Liver (tissue), 9 donors: ENCODE measurements around the gene PGAM5. TPM values are rescaled to one million over a fixed set of nuclear protein-coding genes. Genes with fewer than 3 reads are reported as not detected.

Experiments used
- DNase-seq: peaks from one replicate; pipeline ENCODE4 v3.0.0-alpha.2; 2017; ENCODE audit warnings: low spot score
- H3K27ac ChIP-seq, 2 donors: one replicate each; pipeline ENCODE4 v1.7.0; 2013; ENCODE audit warnings: inconsistent platforms in 2 of 2, low read length in 2 of 2, control low read depth in 1 of 2, low read depth in 1 of 2, mild to moderate bottlenecking in 1 of 2
- H3K27me3 ChIP-seq, 4 donors: one replicate each; pipeline versions ENCODE4 v1.6.1 to v1.7.0; 2013; ENCODE audit warnings: low read length in 3 of 4, inconsistent platforms in 1 of 4, mild to moderate bottlenecking in 1 of 4, moderate library complexity in 1 of 4; ENCODE audit not compliant: control insufficient read depth in 4 of 4, insufficient read depth in 4 of 4
- H3K36me3 ChIP-seq, 4 donors: one replicate each; pipeline versions ENCODE4 v1.6.1 to v1.7.0; 2013; ENCODE audit warnings: low read length in 3 of 4, mild to moderate bottlenecking in 3 of 4, low read depth in 1 of 4, moderate library complexity in 1 of 4; ENCODE audit not compliant: control insufficient read depth in 4 of 4, insufficient read depth in 3 of 4
- H3K4me1 ChIP-seq, 4 donors: one replicate each; pipeline versions ENCODE4 v1.6.1 to v1.7.0; 2013; ENCODE audit warnings: low read length in 3 of 4, mild to moderate bottlenecking in 3 of 4, moderate library complexity in 1 of 4; ENCODE audit not compliant: control insufficient read depth in 4 of 4, insufficient read depth in 4 of 4
- H3K4me3 ChIP-seq, 3 donors: one replicate each; pipeline versions ENCODE4 v1.6.1 to v1.7.0; 2013; ENCODE audit warnings: low read length in 3 of 3, control low read depth in 1 of 3, low read depth in 1 of 3, mild to moderate bottlenecking in 1 of 3
- H3K9ac ChIP-seq, 2 donors: one replicate each; pipeline ENCODE4 v1.7.0; 2013; ENCODE audit warnings: low read length in 2 of 2, mild to moderate bottlenecking in 2 of 2, moderate library complexity in 2 of 2, control low read depth in 1 of 2, low read depth in 1 of 2
- H3K9me3 ChIP-seq, 4 donors: one replicate each; pipeline versions ENCODE4 v1.6.1 to v1.7.0; 2013; ENCODE audit warnings: low read length in 3 of 4; ENCODE audit not compliant: control insufficient read depth in 4 of 4
- EGR1 ChIP-seq, 2 donors: IDR thresholded peaks; 2 replicates each; pipeline ENCODE4 v1.6.1; 2016 to 2018; ENCODE audit warnings: antibody characterized with exemption in 2 of 2, low read depth in 2 of 2
- FOXA1 ChIP-seq: IDR thresholded peaks from 2 replicates; pipeline ENCODE4 v1.6.1; 2016; ENCODE audit warnings: antibody characterized with exemption
- FOXA2 ChIP-seq: IDR thresholded peaks from 2 replicates; pipeline ENCODE4 v1.6.1; 2016; ENCODE audit warnings: antibody characterized with exemption
- HNF4A ChIP-seq, 2 donors: conservative IDR thresholded peaks; 2 replicates each; pipeline ENCODE4 v1.6.1; 2016; ENCODE audit warnings: antibody characterized with exemption in 2 of 2, mild to moderate bottlenecking in 2 of 2
- HNF4G ChIP-seq: IDR thresholded peaks from 2 replicates; pipeline ENCODE4 v1.6.1; 2016; ENCODE audit warnings: antibody characterized with exemption
- JUND ChIP-seq, 2 donors: IDR thresholded peaks; 2 replicates each; pipeline ENCODE4 v1.6.1; 2016; ENCODE audit warnings: antibody characterized with exemption in 2 of 2
- NR2F2 ChIP-seq: IDR thresholded peaks from 2 replicates; pipeline ENCODE4 v1.6.1; 2016; ENCODE audit warnings: antibody characterized with exemption
- RAD21 ChIP-seq, 2 donors: IDR thresholded peaks; 2 replicates each; pipeline ENCODE4 v1.6.1; 2016; ENCODE audit warnings: antibody characterized with exemption in 2 of 2, mild to moderate bottlenecking in 2 of 2
- REST ChIP-seq: IDR thresholded peaks from 2 replicates; pipeline ENCODE4 v1.6.1; 2016; ENCODE audit warnings: antibody characterized with exemption, mild to moderate bottlenecking
- TAF1 ChIP-seq: conservative IDR thresholded peaks from 2 replicates; pipeline ENCODE4 v1.6.1; 2016; ENCODE audit warnings: antibody characterized with exemption, mild to moderate bottlenecking
- YY1 ChIP-seq: IDR thresholded peaks from 2 replicates; pipeline ENCODE4 v1.6.1; 2016; ENCODE audit warnings: antibody characterized with exemption, mild to moderate bottlenecking
- WGBS: extraction: QIAGEN DNeasy Blood & Tissue Kit; methylation state at CpG from one replicate; pipeline ENCODE4 v1.1.7; 2013; 5-methylcytosine and 5-hydroxymethylcytosine counted together
- polyA plus RNA-seq, 2 donors: library from polyadenylated mRNA; stranded (reverse) in 1 of 2; unstranded in 1 of 2; fragments of 200-250 nt in 1 of 2; fragments of >200 nt in 1 of 2; fragmentation: Nextera tagmentation in 1 of 2; extraction: Ambion mirVana in 1 of 2; gene quantifications; one replicate each; pipeline versions ENCODE4 v1.2.1 to v1.2.3, GENCODE V29; 2013 to 2015
- total RNA-seq, 2 donors: library from RNA; depleted of rRNA; stranded (reverse); fragments of >200 nt; gene quantifications; one replicate each; pipeline ENCODE4 v1.2.3, GENCODE V29; 2014
- TF ChIP-seq, protein P1 (sequence below): IDR thresholded peaks from 2 replicates; pipeline ENCODE4 v1.6.1; 2016; ENCODE audit warnings: antibody characterized with exemption
- TF ChIP-seq, protein P2 (sequence below): fragments of 150-350 bp; IDR thresholded peaks from 2 replicates; pipeline ENCODE4 v1.5.1; 2017; ENCODE audit warnings: improper control_type of control experiment, low read depth, low read length; ENCODE audit not compliant: missing input control
- donor health status: healthy.
- donor health status: healthy.
- donor health status: healthy.
- donor health status: healthy.
- donor health status: healthy.

The PGAM5 gene
- total and polyA plus RNA-seq, 4 donors, result 6.3 to 34.0 (median 22.2) TPM

GRCh38 chr12:132660996-132661395, 49.6 kb upstream of the PGAM5 start (continued):
- TF ChIP-seq RAD21 (IDR thresholded peaks at IDR 0.05), result no peak
- no peak for TF ChIP-seq YY1
- TF ChIP-seq JUND (IDR thresholded peaks at IDR 0.05), result no peak
- TF ChIP-seq, protein P1, sequence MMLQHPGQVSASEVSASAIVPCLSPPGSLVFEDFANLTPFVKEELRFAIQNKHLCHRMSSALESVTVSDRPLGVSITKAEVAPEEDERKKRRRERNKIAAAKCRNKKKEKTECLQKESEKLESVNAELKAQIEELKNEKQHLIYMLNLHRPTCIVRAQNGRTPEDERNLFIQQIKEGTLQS, result no peak
- no peak for TF ChIP-seq FOXA1
- no peak for TF ChIP-seq EGR1 (IDR thresholded peaks at IDR 0.05; ENCODE audit: low read depth in 2 of 2)
- TF ChIP-seq HNF4A (conservative IDR thresholded peaks at IDR 0.05), result no peak
- TF ChIP-seq, protein P2, sequence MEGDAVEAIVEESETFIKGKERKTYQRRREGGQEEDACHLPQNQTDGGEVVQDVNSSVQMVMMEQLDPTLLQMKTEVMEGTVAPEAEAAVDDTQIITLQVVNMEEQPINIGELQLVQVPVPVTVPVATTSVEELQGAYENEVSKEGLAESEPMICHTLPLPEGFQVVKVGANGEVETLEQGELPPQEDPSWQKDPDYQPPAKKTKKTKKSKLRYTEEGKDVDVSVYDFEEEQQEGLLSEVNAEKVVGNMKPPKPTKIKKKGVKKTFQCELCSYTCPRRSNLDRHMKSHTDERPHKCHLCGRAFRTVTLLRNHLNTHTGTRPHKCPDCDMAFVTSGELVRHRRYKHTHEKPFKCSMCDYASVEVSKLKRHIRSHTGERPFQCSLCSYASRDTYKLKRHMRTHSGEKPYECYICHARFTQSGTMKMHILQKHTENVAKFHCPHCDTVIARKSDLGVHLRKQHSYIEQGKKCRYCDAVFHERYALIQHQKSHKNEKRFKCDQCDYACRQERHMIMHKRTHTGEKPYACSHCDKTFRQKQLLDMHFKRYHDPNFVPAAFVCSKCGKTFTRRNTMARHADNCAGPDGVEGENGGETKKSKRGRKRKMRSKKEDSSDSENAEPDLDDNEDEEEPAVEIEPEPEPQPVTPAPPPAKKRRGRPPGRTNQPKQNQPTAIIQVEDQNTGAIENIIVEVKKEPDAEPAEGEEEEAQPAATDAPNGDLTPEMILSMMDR, result no peak

DNA sequence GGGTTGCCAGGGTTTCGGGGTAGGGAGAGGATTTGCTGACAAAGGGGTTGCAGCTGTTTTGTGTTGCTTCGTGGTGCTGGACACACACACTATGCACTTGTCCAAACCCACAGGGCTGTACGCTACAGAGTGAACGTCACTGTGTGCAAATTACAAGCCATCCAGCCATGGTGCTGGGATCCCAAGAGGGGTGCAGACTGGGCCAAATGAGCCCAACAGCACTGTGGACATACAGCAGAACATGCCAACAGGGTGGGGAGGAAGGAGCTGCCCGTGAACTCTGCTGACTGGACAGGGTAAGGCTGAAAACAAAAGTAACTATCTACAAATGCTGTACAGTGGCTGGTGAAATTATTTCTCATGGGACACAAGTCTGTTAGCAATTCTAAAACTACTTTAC, 48.7 kb upstream of the PGAM5 start:
- no peak for TF ChIP-seq JUND (IDR thresholded peaks at IDR 0.05)
- DNase-seq, result no peak
- Histone ChIP-seq H3K4me3 (no peak overlapping the region), H3K9me3 (no peaks in the 10 kb centered on the region), H3K9ac (no peak overlapping the region), H3K27me3 (no peaks in the 10 kb centered on the region), H3K36me3 (peaks cover 10 to 92% (median 61%) of the 10 kb centered on the region in 4 donors), H3K4me1 (no peaks in the 10 kb centered on the region), H3K27ac (no peak overlapping the region)
- WGBS, result 91% methylated on average over 5 of the region's 5 CpGs

- H3K27me3 ChIP-seq, result no peaks in the 10 kb centered on the region
- H3K27ac ChIP-seq, result no peak overlapping the region
- H3K36me3 ChIP-seq, result peaks cover 9 to 90% (median 60%) of the 10 kb centered on the region in 4 donors
- H3K4me1 ChIP-seq, result no peaks in the 10 kb centered on the region
- H3K9me3 ChIP-seq, result no peaks in the 10 kb centered on the region
- H3K9ac ChIP-seq, result no peak overlapping the region
- no peak for DNase-seq
- H3K4me3 ChIP-seq, result no peak overlapping the region
- 92% methylated on average over 29 of the region's 29 CpGs for WGBS
- no peak for TF ChIP-seq TAF1
- TF ChIP-seq JUND (IDR thresholded peaks at IDR 0.05), result no peak
- TF ChIP-seq, protein P1, result no peak
- no peak for TF ChIP-seq HNF4G
- no peak for TF ChIP-seq EGR1 (IDR thresholded peaks at IDR 0.05; ENCODE audit: low read depth in 2 of 2)
- no peak for TF ChIP-seq FOXA2
- TF ChIP-seq REST, result no peak
- no peak for TF ChIP-seq NR2F2
- TF ChIP-seq YY1, result no peak
- no peak for TF ChIP-seq HNF4A (conservative IDR thresholded peaks at IDR 0.05)
These were observed 47.5 kb upstream of the PGAM5 start for GRCh38 chr12:132662901-132663755.
